GM12801 (cell line): ENCODE data around the gene TBRG4.

Source experiments
- TF ChIP-seq, protein P1 (sequence below): IDR thresholded peaks from one replicate; pipeline ENCODE4 v1.5.1; 2011; ENCODE audit warnings: control low read depth; ENCODE audit not compliant: insufficient read length; ENCODE audit errors: extremely low read depth

TBRG4 gene

DNA sequence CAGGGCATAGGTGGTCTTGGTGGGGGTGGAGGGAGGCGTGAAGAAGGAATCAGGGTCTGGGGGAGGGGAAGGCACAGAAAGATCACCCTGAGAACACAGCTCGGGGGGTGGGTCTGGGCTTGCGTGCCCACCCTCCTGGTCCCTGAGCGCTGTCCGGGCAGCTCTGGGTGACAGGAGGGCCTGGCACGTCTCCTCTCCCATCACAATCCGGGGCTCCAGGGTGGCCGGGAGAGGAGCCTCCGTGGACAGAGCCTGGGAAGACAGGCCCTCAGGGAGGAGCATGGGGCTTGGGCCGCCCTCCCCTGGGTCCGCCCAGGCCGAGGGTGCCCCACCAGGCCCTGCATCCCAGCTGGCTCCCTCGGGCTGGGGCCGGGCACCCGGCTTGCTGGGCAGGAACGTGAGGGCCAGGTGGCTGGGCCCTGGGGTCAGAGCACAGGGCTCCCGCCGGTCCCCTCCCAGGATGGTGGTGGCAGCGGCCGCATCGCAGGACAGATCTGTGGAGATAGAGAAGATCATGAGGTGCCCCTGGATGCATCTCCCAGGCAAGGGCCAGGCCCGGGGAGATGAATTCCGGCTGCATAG lies 25.8 kb downstream of the TBRG4 start:
- TF ChIP-seq, protein P1, sequence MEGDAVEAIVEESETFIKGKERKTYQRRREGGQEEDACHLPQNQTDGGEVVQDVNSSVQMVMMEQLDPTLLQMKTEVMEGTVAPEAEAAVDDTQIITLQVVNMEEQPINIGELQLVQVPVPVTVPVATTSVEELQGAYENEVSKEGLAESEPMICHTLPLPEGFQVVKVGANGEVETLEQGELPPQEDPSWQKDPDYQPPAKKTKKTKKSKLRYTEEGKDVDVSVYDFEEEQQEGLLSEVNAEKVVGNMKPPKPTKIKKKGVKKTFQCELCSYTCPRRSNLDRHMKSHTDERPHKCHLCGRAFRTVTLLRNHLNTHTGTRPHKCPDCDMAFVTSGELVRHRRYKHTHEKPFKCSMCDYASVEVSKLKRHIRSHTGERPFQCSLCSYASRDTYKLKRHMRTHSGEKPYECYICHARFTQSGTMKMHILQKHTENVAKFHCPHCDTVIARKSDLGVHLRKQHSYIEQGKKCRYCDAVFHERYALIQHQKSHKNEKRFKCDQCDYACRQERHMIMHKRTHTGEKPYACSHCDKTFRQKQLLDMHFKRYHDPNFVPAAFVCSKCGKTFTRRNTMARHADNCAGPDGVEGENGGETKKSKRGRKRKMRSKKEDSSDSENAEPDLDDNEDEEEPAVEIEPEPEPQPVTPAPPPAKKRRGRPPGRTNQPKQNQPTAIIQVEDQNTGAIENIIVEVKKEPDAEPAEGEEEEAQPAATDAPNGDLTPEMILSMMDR: no peak

DNA sequence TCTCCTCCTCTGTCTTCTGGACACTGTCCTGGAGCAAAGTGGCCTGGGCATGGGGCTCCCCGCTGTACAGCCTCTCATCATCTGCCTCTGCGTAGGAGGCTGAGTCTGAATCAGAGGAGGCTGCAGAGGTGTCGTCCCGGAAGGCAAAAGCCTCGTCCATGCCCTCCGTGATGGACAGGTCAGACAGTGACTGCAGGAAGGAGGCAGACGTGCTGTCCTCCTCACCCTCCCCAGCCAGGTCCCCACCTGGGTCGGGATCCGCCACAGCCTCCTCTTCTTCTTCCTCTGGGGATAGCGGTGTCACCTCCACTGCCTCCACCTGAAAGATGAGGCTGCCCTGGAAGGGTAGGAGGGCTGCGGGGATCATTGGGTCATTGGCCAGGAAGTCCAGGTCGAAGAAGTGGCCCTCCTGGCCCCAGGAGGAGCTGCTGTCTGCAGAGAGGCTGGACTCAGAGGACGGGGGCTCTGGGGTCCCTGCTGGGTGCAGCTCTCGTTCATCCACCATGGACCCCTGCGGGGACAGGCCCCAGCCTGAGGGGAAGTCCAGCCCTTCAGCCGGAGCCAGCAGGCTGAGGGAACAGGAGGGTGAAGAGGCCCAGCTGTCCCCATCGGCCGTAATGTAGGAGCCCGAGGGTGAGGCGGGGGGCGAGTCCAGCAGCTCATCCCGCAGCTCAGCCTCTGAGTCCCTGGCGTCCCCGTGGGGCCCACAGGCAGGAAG lies 26.4 kb downstream of the TBRG4 start:
- TF ChIP-seq, protein P1: no peak

DNA sequence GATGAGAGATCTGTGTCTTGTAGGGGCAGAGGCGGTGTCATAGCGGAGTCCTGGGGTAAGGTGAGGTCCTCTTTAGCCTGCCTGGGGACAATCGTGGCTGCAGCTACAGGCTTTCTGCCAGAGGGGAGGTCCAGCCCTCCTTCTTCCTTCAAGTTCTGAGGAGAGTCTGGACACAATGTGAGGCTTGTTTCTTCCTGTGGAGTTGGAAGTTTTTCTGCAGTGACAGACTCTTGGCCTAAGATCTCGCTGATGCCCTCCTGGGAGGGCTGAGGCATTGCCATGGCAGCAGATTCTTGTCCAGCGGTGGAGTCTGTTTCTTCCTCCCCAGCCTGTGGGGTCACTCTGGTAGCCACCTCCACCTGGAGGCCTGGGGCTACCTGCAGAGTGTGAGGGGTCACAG lies 27.2 kb downstream of the TBRG4 start:
- TF ChIP-seq, protein P1: no peak

DNA sequence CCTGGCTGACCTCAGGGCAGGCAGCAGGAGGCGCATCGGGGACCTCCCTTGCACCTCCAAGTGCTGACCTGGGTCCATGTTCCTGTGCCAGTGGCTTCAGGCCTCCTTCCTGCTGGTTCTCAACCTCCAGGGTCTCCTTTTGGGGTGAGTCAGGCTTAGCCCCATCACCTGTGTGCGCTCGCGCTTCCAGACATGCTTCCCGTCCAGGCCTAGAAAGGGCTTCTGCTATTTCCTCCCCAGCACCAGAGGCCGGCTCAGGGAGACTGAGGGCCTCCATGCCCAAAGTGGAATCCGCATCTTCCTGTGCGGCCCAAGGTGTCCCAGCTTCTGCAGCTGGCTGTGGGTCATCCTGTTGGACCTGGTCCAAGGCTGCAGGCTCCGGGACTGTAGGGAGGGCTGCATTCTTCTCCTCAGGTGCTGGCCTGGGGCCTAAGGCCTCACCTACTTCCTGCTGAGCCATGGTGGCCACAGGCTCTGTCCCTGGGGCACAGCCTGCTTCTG lies 28.6 kb downstream of the TBRG4 start:
- TF ChIP-seq, protein P1: no peak

DNA sequence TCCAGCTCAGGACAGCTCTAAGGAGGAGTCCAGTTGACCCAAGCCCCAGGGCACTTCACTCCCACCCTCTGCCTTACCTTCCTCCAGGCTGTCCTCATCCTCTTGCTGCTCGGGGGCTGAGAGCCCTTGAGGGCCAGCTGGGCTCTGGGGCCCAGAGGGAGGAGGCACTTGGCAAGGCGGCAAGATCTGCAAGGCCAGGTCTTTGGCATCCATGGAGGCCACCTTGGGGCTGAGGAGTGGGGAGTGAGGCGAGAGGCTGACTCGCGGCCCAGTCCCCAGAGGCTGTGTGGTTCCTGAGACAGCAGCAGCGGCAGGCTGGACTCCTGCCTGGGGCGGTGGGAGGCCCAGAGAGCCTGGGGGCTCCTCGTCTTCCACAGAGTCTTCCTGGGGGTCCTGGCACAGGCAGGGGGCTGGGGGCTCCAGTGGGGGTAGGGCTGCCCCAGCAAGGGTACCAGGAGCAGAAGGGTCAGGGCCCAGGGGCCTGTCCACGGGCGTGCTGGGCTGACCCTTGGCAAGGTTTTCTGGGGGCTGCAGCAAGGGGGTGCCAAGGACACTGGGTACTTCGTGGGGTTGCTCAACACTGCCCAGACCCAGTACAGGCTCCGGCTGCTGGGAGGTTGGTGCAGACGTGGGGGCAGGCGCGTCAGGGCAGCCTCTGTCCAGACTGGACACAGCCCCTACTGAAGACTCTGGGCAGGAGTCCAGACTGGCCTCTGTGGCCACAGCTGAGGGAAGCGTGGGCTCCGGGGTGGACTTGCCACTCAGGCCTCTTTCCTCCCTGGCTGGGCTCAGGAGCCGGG lies 29.3 kb downstream of the TBRG4 start:
- TF ChIP-seq, protein P1: no peak

DNA sequence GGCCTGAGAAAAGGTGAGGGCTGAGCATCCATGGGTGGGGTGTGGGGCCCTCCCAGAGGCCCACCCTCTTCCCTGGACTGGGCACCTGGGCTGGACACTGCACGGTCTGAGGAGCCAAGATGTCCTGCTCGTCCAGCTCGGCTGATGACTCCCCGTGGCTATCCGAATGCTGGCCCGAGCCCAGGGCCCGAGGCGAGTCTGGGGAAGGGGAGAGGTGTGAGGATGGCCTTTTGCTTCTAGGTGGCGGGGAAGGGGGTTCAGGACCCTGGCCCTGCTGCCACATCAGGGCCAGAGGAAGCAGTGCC lies 29.9 kb downstream of the TBRG4 start:
- TF ChIP-seq, protein P1: no peak

DNA sequence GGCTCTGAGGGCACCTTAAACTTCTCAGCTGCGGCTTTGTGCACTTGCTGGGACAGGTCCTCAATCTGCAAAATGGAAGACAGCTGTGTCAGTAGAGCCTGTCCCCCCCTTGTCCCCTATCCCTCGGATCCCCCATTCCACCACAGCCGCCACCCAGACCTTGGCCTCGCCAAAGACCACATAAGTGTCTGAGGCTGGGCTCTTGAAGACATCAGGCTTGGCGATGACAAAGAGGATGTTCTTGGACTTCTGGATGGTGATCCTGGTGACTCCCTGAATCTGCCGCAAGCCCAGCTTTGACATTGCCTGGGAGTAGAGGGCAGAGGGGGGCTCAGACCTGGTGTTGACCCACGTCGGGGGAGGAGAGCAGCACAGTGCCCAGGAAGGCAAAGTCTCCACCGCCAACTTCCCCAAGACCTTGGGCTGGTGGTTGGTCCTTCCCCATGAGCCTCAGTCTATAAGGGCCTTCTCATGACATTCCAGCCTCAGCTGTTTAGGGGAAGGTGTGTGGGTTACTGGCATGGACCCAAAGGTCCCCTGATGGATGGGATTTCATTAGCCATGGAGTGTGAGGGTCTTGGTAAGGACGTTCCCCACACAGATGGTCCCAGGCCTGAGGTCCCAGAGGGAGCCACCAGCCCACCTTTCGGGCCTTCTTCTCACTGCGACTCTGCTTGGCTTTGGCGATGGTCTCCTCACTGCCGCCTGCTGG lies 30.4 kb downstream of the TBRG4 start:
- TF ChIP-seq, protein P1: no peak
